Endodermal cell (in vitro differentiated cells): Measurements from ENCODE around the gene RTEL1. TPM values are rescaled to one million over a fixed set of nuclear protein-coding genes. Genes with fewer than 3 reads are reported as not detected.

Source experiments
- DNase-seq: peaks from one replicate; pipeline ENCODE4 v3.0.0-alpha.2; 2017
- H3K27ac ChIP-seq: 2 replicates; pipeline ENCODE4 v1.5.1; 2013; ENCODE audit warnings: mild to moderate bottlenecking, low read depth, low read length, moderate library complexity
- H3K27me3 ChIP-seq: 2 replicates; pipeline ENCODE4 v1.6.1; 2013; ENCODE audit warnings: mild to moderate bottlenecking, low read length, moderate library complexity; ENCODE audit not compliant: insufficient read depth, control insufficient read depth, poor library complexity, severe bottlenecking
- H3K36me3 ChIP-seq: 2 replicates; pipeline ENCODE4 v1.7.0; 2013; ENCODE audit warnings: mild to moderate bottlenecking, low read length, moderate library complexity; ENCODE audit not compliant: control insufficient read depth, insufficient read depth
- H3K4me1 ChIP-seq: one replicate; pipeline ENCODE4 v1.7.0; 2013; ENCODE audit warnings: low read length; ENCODE audit not compliant: control insufficient read depth, insufficient read depth
- H3K4me3 ChIP-seq: 2 replicates; pipeline ENCODE4 v1.5.1; 2013; ENCODE audit warnings: mild to moderate bottlenecking, low read length, moderate library complexity
- H3K9ac ChIP-seq: 2 replicates; pipeline ENCODE4 v1.6.1; 2013; ENCODE audit warnings: mild to moderate bottlenecking, low read length, moderate library complexity; ENCODE audit not compliant: poor library complexity, severe bottlenecking; ENCODE audit errors: extremely low read depth
- H3K9me3 ChIP-seq: 2 replicates; pipeline ENCODE4 v1.6.1; 2013; ENCODE audit warnings: mild to moderate bottlenecking, low read length, moderate library complexity; ENCODE audit not compliant: control insufficient read depth
- H3K27ac Mint-ChIP-seq: 2 replicates; pipeline ENCODE4 v1.8.0; 2020; ENCODE audit warnings: mixed read lengths
- H3K27me3 Mint-ChIP-seq: 2 replicates; pipeline ENCODE4 v1.8.0; 2021; ENCODE audit warnings: mild to moderate bottlenecking, mixed read lengths; ENCODE audit not compliant: insufficient read depth
- H3K36me3 Mint-ChIP-seq: 2 replicates; pipeline ENCODE4 v1.8.0; 2020; ENCODE audit warnings: low read depth, mixed read lengths
- H3K4me1 Mint-ChIP-seq: 2 replicates; pipeline ENCODE4 v1.8.0; 2020; ENCODE audit warnings: mixed read lengths
- H3K4me3 Mint-ChIP-seq: 2 replicates; pipeline ENCODE4 v1.8.0; 2020; ENCODE audit warnings: mild to moderate bottlenecking, moderate library complexity, mixed read lengths
- H3K9me3 Mint-ChIP-seq: 2 replicates; pipeline ENCODE4 v1.8.0; 2020; ENCODE audit warnings: mild to moderate bottlenecking, mixed read lengths
- WGBS, 2 experiments: methylation state at CpG; one replicate each; pipeline versions ENCODE4 v1.1.5 to v1.1.7; 2013; ENCODE audit warnings: missing lambda C conversion rate in 2 of 2, mixed read lengths in 1 of 2; ENCODE audit not compliant: insufficient coverage in 1 of 2, insufficient read length in 1 of 2; 5-methylcytosine and 5-hydroxymethylcytosine counted together
- total RNA-seq, 2 donors: library from RNA; stranded (reverse); fragmentation: NEBNext Ultra II Directional in 1 of 2; extraction: Animal tissue kit (Norgen Biotek cat#: 25700) in 1 of 2; gene quantifications; 2 replicates in 1 of 2; 3 replicates in 1 of 2; pipeline ENCODE4 v1.2.1, GENCODE V29; 2021
- TF ChIP-seq, protein P1 (sequence below): fragments of 200-600 bp; sonication (generic); conservative IDR thresholded peaks from 2 replicates; pipeline ENCODE4 v1.5.0; 2021; ENCODE audit warnings: antibody characterized with exemption, mild to moderate bottlenecking

The RTEL1 gene
- total RNA-seq, 2 donors from 2014 or later, result 33.9 to 36.7 TPM

DNA sequence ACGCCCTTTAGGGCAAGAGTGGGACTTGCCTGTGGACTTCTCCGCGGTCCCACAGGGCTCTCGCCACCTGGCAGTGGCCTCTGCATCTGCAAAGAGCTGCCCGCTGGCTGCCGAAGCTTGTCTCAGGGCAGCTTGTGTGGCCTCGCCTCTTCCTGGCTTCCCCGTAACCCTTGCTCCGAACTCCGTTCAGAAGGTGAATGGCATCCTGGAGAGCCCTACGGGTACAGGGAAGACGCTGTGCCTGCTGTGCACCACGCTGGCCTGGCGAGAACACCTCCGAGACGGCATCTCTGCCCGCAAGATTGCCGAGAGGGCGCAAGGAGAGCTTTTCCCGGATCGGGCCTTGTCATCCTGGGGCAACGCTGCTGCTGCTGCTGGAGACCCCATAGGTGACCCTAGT lies 3.0 kb downstream of the RTEL1 start:
- no peak overlapping the region for H3K4me3 ChIP-seq
- H3K36me3 Mint-ChIP-seq, result peaks cover 15% of the 10 kb centered on the region
- TF ChIP-seq, protein P1, sequence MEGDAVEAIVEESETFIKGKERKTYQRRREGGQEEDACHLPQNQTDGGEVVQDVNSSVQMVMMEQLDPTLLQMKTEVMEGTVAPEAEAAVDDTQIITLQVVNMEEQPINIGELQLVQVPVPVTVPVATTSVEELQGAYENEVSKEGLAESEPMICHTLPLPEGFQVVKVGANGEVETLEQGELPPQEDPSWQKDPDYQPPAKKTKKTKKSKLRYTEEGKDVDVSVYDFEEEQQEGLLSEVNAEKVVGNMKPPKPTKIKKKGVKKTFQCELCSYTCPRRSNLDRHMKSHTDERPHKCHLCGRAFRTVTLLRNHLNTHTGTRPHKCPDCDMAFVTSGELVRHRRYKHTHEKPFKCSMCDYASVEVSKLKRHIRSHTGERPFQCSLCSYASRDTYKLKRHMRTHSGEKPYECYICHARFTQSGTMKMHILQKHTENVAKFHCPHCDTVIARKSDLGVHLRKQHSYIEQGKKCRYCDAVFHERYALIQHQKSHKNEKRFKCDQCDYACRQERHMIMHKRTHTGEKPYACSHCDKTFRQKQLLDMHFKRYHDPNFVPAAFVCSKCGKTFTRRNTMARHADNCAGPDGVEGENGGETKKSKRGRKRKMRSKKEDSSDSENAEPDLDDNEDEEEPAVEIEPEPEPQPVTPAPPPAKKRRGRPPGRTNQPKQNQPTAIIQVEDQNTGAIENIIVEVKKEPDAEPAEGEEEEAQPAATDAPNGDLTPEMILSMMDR, result no peak
- H3K9me3 Mint-ChIP-seq, result no peaks in the 10 kb centered on the region
- H3K9ac ChIP-seq, result no peak overlapping the region
- H3K27ac Mint-ChIP-seq, result no peak overlapping the region
- no peaks in the 10 kb centered on the region for H3K27me3 Mint-ChIP-seq
- no peak for DNase-seq
- 94 to 100% methylated on average over 13 to 22 of the region's 22 CpGs for WGBS, 2 experiments
- peaks cover 4% of the 10 kb centered on the region for H3K4me1 Mint-ChIP-seq
- no peaks in the 10 kb centered on the region for H3K9me3 ChIP-seq
- no peak overlapping the region for H3K4me3 Mint-ChIP-seq
- peaks cover 4% of the 10 kb centered on the region for H3K4me1 ChIP-seq
- H3K36me3 ChIP-seq, result peaks cover 19% of the 10 kb centered on the region
- H3K27me3 ChIP-seq, result no peaks in the 10 kb centered on the region
- H3K27ac ChIP-seq, result no peak overlapping the region

DNA sequence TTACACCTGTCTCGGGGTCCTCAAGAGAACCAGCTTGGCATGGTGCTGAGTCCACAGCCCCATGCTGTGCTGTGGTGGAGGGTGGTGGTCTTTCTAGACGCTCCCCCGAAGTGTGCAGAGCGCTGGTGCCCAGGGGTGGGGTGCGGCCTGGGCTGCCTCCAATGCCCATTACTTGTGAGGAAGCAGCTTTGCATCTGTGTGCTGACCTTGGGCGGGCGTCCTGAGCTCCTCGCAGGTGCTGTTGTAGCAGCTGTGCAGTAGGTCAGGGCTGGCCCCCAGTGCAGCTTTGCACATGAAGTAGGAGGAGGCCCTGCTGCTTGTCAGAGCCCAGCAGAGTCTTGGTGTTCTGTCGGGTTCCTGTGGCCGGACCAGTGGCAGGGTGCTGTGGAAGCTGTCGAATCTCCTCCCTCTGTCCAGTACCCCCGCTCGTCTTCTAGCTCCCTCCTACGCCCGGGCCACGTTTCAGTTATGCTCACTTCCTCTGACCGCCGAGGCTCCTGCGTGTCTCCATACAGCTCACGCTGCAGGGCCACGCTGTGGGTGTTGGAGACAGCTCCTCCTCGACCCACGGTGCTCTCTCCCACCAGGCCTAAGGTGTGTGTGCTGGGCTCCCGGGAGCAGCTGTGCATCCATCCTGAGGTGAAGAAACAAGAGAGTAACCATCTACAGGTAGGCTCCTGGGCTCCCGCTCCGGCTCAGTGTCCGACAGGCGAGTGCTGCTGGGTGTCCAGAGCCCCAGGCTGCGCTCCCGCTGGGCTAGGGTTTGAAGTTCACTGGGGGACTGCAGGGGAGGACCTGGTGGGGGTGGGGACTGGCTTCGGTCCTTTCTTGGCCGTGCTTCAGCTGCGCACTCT lies 4.1 kb downstream of the RTEL1 start:
- peaks cover 4% of the 10 kb centered on the region for H3K4me1 Mint-ChIP-seq
- no peak for DNase-seq
- H3K4me3 Mint-ChIP-seq, result no peak overlapping the region
- H3K36me3 Mint-ChIP-seq, result peaks cover 21% of the 10 kb centered on the region
- TF ChIP-seq, protein P1, result no peak
- Histone ChIP-seq H3K27ac (no peak overlapping the region), H3K4me1 (peaks cover 4% of the 10 kb centered on the region), H3K36me3 (peaks cover 21% of the 10 kb centered on the region), H3K9me3 (no peaks in the 10 kb centered on the region), H3K9ac (no peak overlapping the region), H3K27me3 (no peaks in the 10 kb centered on the region), H3K4me3 (no peak overlapping the region)
- no peak overlapping the region for H3K27ac Mint-ChIP-seq
- WGBS, 2 experiments, result 93 to 98% methylated on average over 28 to 33 of the region's 33 CpGs
- H3K9me3 Mint-ChIP-seq, result no peaks in the 10 kb centered on the region
- no peaks in the 10 kb centered on the region for H3K27me3 Mint-ChIP-seq

DNA sequence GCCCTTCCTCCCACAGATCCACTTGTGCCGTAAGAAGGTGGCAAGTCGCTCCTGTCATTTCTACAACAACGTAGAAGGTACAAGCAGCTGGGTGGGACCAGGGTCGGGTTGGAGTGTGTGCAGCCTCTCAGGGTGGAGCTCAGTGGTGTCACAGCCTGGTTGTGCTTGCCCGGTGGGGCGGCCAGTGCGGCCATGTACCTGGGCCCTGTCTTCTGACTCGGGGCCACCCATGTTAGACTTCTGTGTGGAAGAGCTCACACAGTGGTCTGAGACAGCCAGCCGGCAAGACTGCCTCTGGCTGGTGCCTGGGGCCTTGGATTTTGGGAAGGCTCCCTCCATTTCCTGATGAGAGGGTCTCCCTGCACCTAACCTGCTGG lies 4.7 kb downstream of the RTEL1 start:
- Histone ChIP-seq H3K4me3 (no peak overlapping the region), H3K27me3 (no peaks in the 10 kb centered on the region), H3K4me1 (peaks cover 4% of the 10 kb centered on the region), H3K27ac (no peak overlapping the region), H3K9ac (no peak overlapping the region), H3K9me3 (no peaks in the 10 kb centered on the region), H3K36me3 (peaks cover 27% of the 10 kb centered on the region)
- 90 to 93% methylated on average over 9 of the region's 9 CpGs for WGBS, 2 experiments
- no peak for DNase-seq
- H3K9me3 Mint-ChIP-seq, result no peaks in the 10 kb centered on the region
- H3K4me1 Mint-ChIP-seq, result peaks cover 4% of the 10 kb centered on the region
- H3K36me3 Mint-ChIP-seq, result peaks cover 24% of the 10 kb centered on the region
- TF ChIP-seq, protein P1, result no peak
- no peaks in the 10 kb centered on the region for H3K27me3 Mint-ChIP-seq
- H3K27ac Mint-ChIP-seq, result no peak overlapping the region
- no peak overlapping the region for H3K4me3 Mint-ChIP-seq
